ENCODE measurements around the gene MLPH.

MLPH gene

GRCh38 chr2:237482485-237482884, 4.6 kb upstream of the MLPH start:
- H4K8ac ChIP-seq (ENCODE audit: low read length): peak overlapping the region; percentile 3
- peak overlapping the region; percentile 81 for H3K9ac ChIP-seq (ENCODE audit: low read length)
- H3K4me2 ChIP-seq (ENCODE audit: low read length, poor library complexity, severe bottlenecking): no peak overlapping the region
- no peak overlapping the region for H2BK5ac ChIP-seq (ENCODE audit: low read depth, low read length, poor library complexity, severe bottlenecking)
- H3K18ac ChIP-seq (ENCODE audit: low read depth in 1 of 2, low read length in 2 of 2): peak overlapping the region; percentile 6 to 14
- peak overlapping the region; percentile 1 for H2AK5ac ChIP-seq (ENCODE audit: low read length, severe bottlenecking)
- no peaks in the 10 kb centered on the region for H3K36me3 ChIP-seq (ENCODE audit: control insufficient read depth in 1 of 2, insufficient read depth in 2 of 2, low read depth in 1 of 2, low read length in 2 of 2)
- H3K23ac ChIP-seq (ENCODE audit: low read length in 2 of 2): no peak overlapping the region
- no peak overlapping the region for H2AFZ ChIP-seq (ENCODE audit: low read depth, low read length)
- peak overlapping the region; percentile 2 to 49 for H3K4ac ChIP-seq (ENCODE audit: low read depth in 1 of 2, low read length in 2 of 2)
- peak overlapping the region; percentile 44 for H2BK15ac ChIP-seq (ENCODE audit: low read depth, poor library complexity, severe bottlenecking)
- H3K27me3 ChIP-seq (ENCODE audit: control insufficient read depth in 1 of 2, insufficient read depth in 1 of 2, low read length in 2 of 2): no peaks in the 10 kb centered on the region
- H3K27ac ChIP-seq (ENCODE audit: low read length, poor library complexity, severe bottlenecking): no peak overlapping the region
- H3K4me3 ChIP-seq (ENCODE audit: insufficient read depth in 1 of 2, low read depth in 1 of 2, low read length in 2 of 2): peak overlapping the region in 1 of 2 experiments; percentile 5
- H2BK120ac ChIP-seq (ENCODE audit: low read depth, low read length): no peak overlapping the region
- H4K91ac ChIP-seq (ENCODE audit: low read length): peak overlapping the region; percentile 31
- peak overlapping the region; percentile 16 to 51 for H2BK12ac ChIP-seq (ENCODE audit: low read length in 2 of 2)
- H3K9me3 ChIP-seq (ENCODE audit: control insufficient read depth, low read length): no peaks in the 10 kb centered on the region
- H3K79me1 ChIP-seq (replicated peaks; ENCODE audit: low read length, poor library complexity, severe bottlenecking): peaks cover 1% of the 10 kb centered on the region
- DNase-seq: peak; percentile 74
- H3K14ac ChIP-seq (ENCODE audit: low read length in 2 of 2): no peak overlapping the region
- peaks cover 11% of the 10 kb centered on the region for H3K4me1 ChIP-seq (ENCODE audit: control insufficient read depth, insufficient read depth, low read depth, low read length)
- 85% methylated on average over 4 of the region's 6 CpGs for WGBS

DNA sequence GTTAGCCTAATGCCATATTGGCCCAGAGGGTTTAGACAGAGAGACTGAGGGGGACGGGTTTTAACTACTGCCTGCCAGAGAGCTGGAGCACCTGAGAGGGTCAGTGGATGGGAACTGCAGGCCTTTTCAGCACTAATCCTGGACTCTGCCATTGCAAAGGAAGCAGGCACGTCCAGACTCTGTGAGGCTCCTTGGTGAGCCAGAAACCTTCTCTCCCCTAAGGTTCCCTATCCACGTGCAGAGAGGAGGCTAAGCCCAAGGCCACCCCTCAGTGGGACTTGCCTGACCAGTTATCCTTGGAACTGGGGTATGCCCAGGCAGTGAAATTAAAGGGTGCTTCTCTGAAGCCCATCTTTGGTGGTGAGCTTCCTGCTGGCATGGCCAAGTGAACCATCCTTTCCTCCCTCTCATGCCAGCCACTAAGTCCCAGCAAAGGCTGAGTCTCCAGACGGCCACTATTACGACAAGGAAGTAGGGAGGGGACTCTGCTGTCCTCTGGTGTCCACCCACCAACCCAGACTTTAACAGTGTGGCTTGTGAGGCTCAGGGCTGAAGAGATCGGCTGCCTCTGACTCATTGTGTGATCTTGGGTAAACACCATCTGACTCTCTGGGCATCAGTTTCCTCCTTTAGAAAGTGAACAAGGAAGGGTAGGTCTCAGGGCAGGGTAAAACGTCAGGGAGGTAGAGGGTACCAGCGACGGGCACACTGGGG, 3.9 kb upstream of the MLPH start:
- Histone ChIP-seq H3K4me2 (ENCODE audit: low read length, poor library complexity, severe bottlenecking) (no peak overlapping the region), H3K9me3 (ENCODE audit: control insufficient read depth, low read length) (no peaks in the 10 kb centered on the region), H3K23ac (ENCODE audit: low read length in 2 of 2) (no peak overlapping the region), H2BK5ac (ENCODE audit: low read depth, low read length, poor library complexity, severe bottlenecking) (no peak overlapping the region), H4K8ac (ENCODE audit: low read length) (peak overlapping the region; percentile 74), H2BK120ac (ENCODE audit: low read depth, low read length) (peak overlapping the region; percentile 46), H3K14ac (ENCODE audit: low read length in 2 of 2) (no peak overlapping the region), H3K4me1 (ENCODE audit: control insufficient read depth, insufficient read depth, low read depth, low read length) (peaks cover 13% of the 10 kb centered on the region), H4K91ac (ENCODE audit: low read length) (peak overlapping the region; percentile 88), H3K4ac (ENCODE audit: low read depth in 1 of 2, low read length in 2 of 2) (peak overlapping the region; percentile 31 to 82), H3K36me3 (ENCODE audit: control insufficient read depth in 1 of 2, insufficient read depth in 2 of 2, low read depth in 1 of 2, low read length in 2 of 2) (no peaks in the 10 kb centered on the region), H3K18ac (ENCODE audit: low read depth in 1 of 2, low read length in 2 of 2) (peak overlapping the region; percentile 17 to 87), H3K79me1 (replicated peaks; ENCODE audit: low read length, poor library complexity, severe bottlenecking) (peaks cover 1% of the 10 kb centered on the region), H2AFZ (ENCODE audit: low read depth, low read length) (no peak overlapping the region), H3K27ac (ENCODE audit: low read length, poor library complexity, severe bottlenecking) (peak overlapping the region; percentile 18), H2BK15ac (ENCODE audit: low read depth, poor library complexity, severe bottlenecking) (no peak overlapping the region), H3K27me3 (ENCODE audit: control insufficient read depth in 1 of 2, insufficient read depth in 1 of 2, low read length in 2 of 2) (no peaks in the 10 kb centered on the region), H2AK5ac (ENCODE audit: low read length, severe bottlenecking) (peak overlapping the region; percentile 8), H3K4me3 (ENCODE audit: insufficient read depth in 1 of 2, low read depth in 1 of 2, low read length in 2 of 2) (no peak overlapping the region), H2BK12ac (ENCODE audit: low read length in 2 of 2) (peak overlapping the region; percentile 18 to 57), H3K9ac (ENCODE audit: low read length) (peak overlapping the region; percentile 81)
- WGBS: 49% methylated on average over 7 of the region's 9 CpGs
- peak; percentile 89 for DNase-seq

- Histone ChIP-seq H3K9me3 (ENCODE audit: control insufficient read depth, low read length) (no peaks in the 10 kb centered on the region), H3K4me1 (ENCODE audit: control insufficient read depth, insufficient read depth, low read depth, low read length) (peaks cover 31% of the 10 kb centered on the region), H2AFZ (ENCODE audit: low read depth, low read length) (no peak overlapping the region), H3K79me1 (replicated peaks; ENCODE audit: low read length, poor library complexity, severe bottlenecking) (peaks cover 1% of the 10 kb centered on the region), H2BK120ac (ENCODE audit: low read depth, low read length) (no peak overlapping the region), H3K23ac (ENCODE audit: low read length in 2 of 2) (no peak overlapping the region), H3K27me3 (ENCODE audit: control insufficient read depth in 1 of 2, insufficient read depth in 1 of 2, low read length in 2 of 2) (no peaks in the 10 kb centered on the region), H3K4me3 (ENCODE audit: insufficient read depth in 1 of 2, low read depth in 1 of 2, low read length in 2 of 2) (no peak overlapping the region), H3K14ac (ENCODE audit: low read length in 2 of 2) (no peak overlapping the region), H2BK12ac (ENCODE audit: low read length in 2 of 2) (no peak overlapping the region), H3K27ac (ENCODE audit: low read length, poor library complexity, severe bottlenecking) (peak overlapping the region; percentile 21), H3K9ac (ENCODE audit: low read length) (peak overlapping the region; percentile 6), H2BK5ac (ENCODE audit: low read depth, low read length, poor library complexity, severe bottlenecking) (no peak overlapping the region), H4K91ac (ENCODE audit: low read length) (no peak overlapping the region), H2AK5ac (ENCODE audit: low read length, severe bottlenecking) (no peak overlapping the region), H2BK15ac (ENCODE audit: low read depth, poor library complexity, severe bottlenecking) (no peak overlapping the region), H3K18ac (ENCODE audit: low read depth in 1 of 2, low read length in 2 of 2) (no peak overlapping the region), H3K4ac (ENCODE audit: low read depth in 1 of 2, low read length in 2 of 2) (no peak overlapping the region), H3K4me2 (ENCODE audit: low read length, poor library complexity, severe bottlenecking) (no peak overlapping the region), H4K8ac (ENCODE audit: low read length) (no peak overlapping the region), H3K36me3 (ENCODE audit: control insufficient read depth in 1 of 2, insufficient read depth in 2 of 2, low read depth in 1 of 2, low read length in 2 of 2) (peaks cover 0 to 5% of the 10 kb centered on the region in 2 experiments)
- peak; percentile 31 for DNase-seq
- no CpG with 5 or more reads among the region's 1 CpG for WGBS
Observed at GRCh38 chr2:237485304-237485703, 1.7 kb upstream of the MLPH start.

DNA sequence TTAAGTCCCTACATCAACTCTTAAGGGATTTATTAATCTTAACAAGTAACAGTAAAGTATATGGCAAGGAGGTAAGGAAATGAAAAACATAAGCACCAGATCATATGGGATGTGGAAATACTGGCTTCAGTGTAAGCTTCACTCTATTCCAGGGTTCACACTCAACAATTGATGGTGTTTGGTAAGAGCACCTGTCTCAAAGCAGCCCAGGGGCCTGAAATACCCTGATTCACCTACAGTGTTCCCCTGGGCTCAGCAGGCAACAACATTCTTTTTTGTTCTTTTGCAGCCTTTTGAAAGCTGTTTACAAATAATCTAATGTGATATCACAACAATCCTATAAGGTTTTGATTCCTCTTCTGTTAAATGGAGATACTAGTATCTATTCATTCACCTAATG, 1.2 kb upstream of the MLPH start:
- Histone ChIP-seq H3K23ac (ENCODE audit: low read length in 2 of 2) (no peak overlapping the region), H3K4me1 (ENCODE audit: control insufficient read depth, insufficient read depth, low read depth, low read length) (peaks cover 31% of the 10 kb centered on the region), H3K79me1 (replicated peaks; ENCODE audit: low read length, poor library complexity, severe bottlenecking) (peaks cover 1% of the 10 kb centered on the region), H3K14ac (ENCODE audit: low read length in 2 of 2) (no peak overlapping the region), H3K27me3 (ENCODE audit: control insufficient read depth in 1 of 2, insufficient read depth in 1 of 2, low read length in 2 of 2) (no peaks in the 10 kb centered on the region), H3K9ac (ENCODE audit: low read length) (peak overlapping the region; percentile 85), H3K4ac (ENCODE audit: low read depth in 1 of 2, low read length in 2 of 2) (no peak overlapping the region), H2AFZ (ENCODE audit: low read depth, low read length) (no peak overlapping the region), H3K36me3 (ENCODE audit: control insufficient read depth in 1 of 2, insufficient read depth in 2 of 2, low read depth in 1 of 2, low read length in 2 of 2) (peaks cover 0 to 5% of the 10 kb centered on the region in 2 experiments), H4K8ac (ENCODE audit: low read length) (no peak overlapping the region), H3K27ac (ENCODE audit: low read length, poor library complexity, severe bottlenecking) (no peak overlapping the region), H2BK15ac (ENCODE audit: low read depth, poor library complexity, severe bottlenecking) (no peak overlapping the region), H2BK5ac (ENCODE audit: low read depth, low read length, poor library complexity, severe bottlenecking) (no peak overlapping the region), H3K4me2 (ENCODE audit: low read length, poor library complexity, severe bottlenecking) (peak overlapping the region; percentile 9), H3K9me3 (ENCODE audit: control insufficient read depth, low read length) (no peaks in the 10 kb centered on the region), H3K4me3 (ENCODE audit: insufficient read depth in 1 of 2, low read depth in 1 of 2, low read length in 2 of 2) (peak overlapping the region in 1 of 2 experiments; percentile 85), H4K91ac (ENCODE audit: low read length) (no peak overlapping the region), H3K18ac (ENCODE audit: low read depth in 1 of 2, low read length in 2 of 2) (no peak overlapping the region), H2AK5ac (ENCODE audit: low read length, severe bottlenecking) (no peak overlapping the region), H2BK12ac (ENCODE audit: low read length in 2 of 2) (peak overlapping the region in 1 of 2 experiments; percentile 33), H2BK120ac (ENCODE audit: low read depth, low read length) (no peak overlapping the region)
- DNase-seq: peak; percentile 28
